Peyer's patch (tissue), 4 donors: ENCODE data around the gene FDXACB1.

Experiments used
- POLR2A ChIP-seq, 2 donors: fragments of 450-650 bp; IDR thresholded peaks; one replicate each; pipeline ENCODE4 v1.5.1; 2017; ENCODE audit warnings: antibody characterized with exemption in 2 of 2, mild to moderate bottlenecking in 2 of 2, moderate library complexity in 2 of 2
- TF ChIP-seq, protein P1 (sequence below), 6 experiments: fragments of 450-650 bp in 4 of 6; fragments of 200-600 bp in 2 of 6; sonication (generic) in 1 of 6; IDR thresholded peaks; one replicate each; pipeline ENCODE4 v1.5.1; 2017 to 2019; ENCODE audit warnings: antibody characterized with exemption in 6 of 6, mild to moderate bottlenecking in 3 of 6, moderate library complexity in 1 of 6

DNA sequence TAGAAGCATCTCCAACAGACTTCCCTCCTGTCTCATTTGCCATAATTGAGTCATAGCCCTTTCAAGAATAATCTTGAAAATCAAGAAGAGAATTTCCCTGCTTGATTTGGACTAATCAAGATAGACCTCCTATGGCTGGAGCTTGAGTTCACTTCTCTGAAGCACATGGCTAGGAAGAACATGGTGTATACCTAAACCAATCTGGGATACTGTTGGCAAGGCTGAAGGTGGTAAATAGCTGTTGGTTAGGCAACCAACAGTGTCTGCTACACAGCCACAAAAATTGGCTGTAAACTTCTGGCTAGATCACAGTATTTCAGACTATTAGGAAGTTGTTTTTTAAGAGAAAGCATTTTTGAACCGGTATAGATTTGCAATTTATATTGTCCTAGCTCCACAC, 27.7 kb upstream of the FDXACB1 start:
- no peak for TF ChIP-seq POLR2A (IDR thresholded peaks at IDR 0.05)
- TF ChIP-seq, protein P1, sequence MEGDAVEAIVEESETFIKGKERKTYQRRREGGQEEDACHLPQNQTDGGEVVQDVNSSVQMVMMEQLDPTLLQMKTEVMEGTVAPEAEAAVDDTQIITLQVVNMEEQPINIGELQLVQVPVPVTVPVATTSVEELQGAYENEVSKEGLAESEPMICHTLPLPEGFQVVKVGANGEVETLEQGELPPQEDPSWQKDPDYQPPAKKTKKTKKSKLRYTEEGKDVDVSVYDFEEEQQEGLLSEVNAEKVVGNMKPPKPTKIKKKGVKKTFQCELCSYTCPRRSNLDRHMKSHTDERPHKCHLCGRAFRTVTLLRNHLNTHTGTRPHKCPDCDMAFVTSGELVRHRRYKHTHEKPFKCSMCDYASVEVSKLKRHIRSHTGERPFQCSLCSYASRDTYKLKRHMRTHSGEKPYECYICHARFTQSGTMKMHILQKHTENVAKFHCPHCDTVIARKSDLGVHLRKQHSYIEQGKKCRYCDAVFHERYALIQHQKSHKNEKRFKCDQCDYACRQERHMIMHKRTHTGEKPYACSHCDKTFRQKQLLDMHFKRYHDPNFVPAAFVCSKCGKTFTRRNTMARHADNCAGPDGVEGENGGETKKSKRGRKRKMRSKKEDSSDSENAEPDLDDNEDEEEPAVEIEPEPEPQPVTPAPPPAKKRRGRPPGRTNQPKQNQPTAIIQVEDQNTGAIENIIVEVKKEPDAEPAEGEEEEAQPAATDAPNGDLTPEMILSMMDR (IDR thresholded peaks at IDR 0.05), result no peak
